ENCODE measurements around the gene TSC1. TPM values are rescaled to one million over a fixed set of nuclear protein-coding genes. Genes with fewer than 3 reads are reported as not detected.

Gene TSC1
- total RNA-seq, 1 experiment from 2014 or later, result 19.3 TPM

DNA sequence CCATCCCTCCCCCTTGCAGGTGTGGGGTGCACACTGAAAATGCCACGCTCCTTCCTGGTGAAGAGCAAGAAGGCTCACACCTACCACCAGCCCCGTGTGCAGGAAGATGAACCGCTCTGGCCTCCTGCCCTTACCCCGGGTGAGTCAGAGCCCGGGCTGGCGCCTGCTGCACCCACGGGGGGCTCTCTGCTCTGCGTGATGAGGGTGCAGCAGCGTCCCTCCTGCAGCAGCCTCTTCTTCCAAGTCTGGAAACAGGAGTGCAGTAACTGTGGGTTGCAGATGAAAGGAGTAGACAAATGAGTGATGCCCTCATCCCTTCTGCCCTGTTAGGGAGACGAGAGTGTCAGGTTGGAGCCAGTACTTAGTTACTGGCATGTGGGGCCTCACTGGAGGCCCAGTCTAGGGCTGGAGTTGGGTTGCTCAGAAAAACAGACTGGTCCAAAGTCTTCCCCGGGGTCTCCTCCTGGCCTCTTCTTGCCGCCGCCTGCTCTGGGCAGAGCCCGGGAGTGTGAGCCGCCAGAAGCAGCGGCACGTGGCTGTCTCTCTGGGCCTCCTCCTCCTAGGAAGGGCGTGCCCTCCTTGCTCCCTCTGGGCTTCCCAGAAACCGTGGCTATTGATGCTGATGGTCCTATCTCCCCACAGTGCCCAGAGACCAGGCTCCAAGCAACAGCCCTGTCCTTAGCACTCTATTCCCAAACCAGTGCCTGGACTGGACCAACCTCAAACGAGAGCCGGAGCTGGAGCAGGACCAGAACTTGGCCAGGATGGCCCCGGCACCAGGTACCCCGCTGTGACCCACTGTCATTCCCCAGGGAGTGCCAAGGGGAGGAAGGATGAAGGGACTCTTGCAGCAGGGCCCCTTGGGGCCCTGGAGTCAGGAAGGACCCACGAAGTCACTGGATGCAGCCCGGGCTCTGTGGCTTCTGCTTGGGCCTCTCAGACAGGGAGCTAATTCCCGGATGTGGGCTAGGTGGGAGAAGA lies 42.5 kb upstream of the TSC1 start:
- Histone ChIP-seq H3K9me2 (replicated peaks; ENCODE audit: low read length) (no peaks in the 10 kb centered on the region), H4K20me1 (ENCODE audit: low read length) (no peaks in the 10 kb centered on the region), H3K4me1 (ENCODE audit: insufficient read depth, low read length) (no peaks in the 10 kb centered on the region), H3K27ac (ENCODE audit: low read length) (no peak overlapping the region), H3K36me3 (ENCODE audit: low read depth, low read length) (no peaks in the 10 kb centered on the region), H2AFZ (ENCODE audit: low read length) (no peak overlapping the region), H3K4me3 (ENCODE audit: low read length) (no peak overlapping the region), H3K9me3 (ENCODE audit: low read length) (no peaks in the 10 kb centered on the region), H3K4me2 (ENCODE audit: low read length) (no peak overlapping the region), H3K79me2 (ENCODE audit: low read length) (no peaks in the 10 kb centered on the region), H3K9ac (ENCODE audit: low read length) (no peak overlapping the region), H3K27me3 (ENCODE audit: low read length) (no peaks in the 10 kb centered on the region), H3F3A (ENCODE audit: low read length, unreplicated experiment) (no peaks in the 10 kb centered on the region)
- intact Hi-C loops (cut with micrococcal nuclease), result no loop called here
- TF ChIP-seq, protein P1, sequence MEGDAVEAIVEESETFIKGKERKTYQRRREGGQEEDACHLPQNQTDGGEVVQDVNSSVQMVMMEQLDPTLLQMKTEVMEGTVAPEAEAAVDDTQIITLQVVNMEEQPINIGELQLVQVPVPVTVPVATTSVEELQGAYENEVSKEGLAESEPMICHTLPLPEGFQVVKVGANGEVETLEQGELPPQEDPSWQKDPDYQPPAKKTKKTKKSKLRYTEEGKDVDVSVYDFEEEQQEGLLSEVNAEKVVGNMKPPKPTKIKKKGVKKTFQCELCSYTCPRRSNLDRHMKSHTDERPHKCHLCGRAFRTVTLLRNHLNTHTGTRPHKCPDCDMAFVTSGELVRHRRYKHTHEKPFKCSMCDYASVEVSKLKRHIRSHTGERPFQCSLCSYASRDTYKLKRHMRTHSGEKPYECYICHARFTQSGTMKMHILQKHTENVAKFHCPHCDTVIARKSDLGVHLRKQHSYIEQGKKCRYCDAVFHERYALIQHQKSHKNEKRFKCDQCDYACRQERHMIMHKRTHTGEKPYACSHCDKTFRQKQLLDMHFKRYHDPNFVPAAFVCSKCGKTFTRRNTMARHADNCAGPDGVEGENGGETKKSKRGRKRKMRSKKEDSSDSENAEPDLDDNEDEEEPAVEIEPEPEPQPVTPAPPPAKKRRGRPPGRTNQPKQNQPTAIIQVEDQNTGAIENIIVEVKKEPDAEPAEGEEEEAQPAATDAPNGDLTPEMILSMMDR (conservative IDR thresholded peaks at IDR 0.05; ENCODE audit: low read depth, low read length), result no peak
- TF ChIP-seq EZH2phosphoT487 (IDR thresholded peaks at IDR 0.05; ENCODE audit: borderline replicate concordance, low read length) (no peak), EZH2 (IDR thresholded peaks at IDR 0.05; ENCODE audit: low read length, unreplicated experiment) (no peak)
- ChIA-PET CTCF (interaction anchor here (0.6 kb wide), 1 partner anchor 162 kb away, joined by 4 read pairs; no protein-coding TSS in a partner anchor), POLR2A (ENCODE audit: unreplicated experiment) (no interaction called here)
- ATAC-seq (no peak; the same call in 1 of the 2 replicates), DNase-seq (no peak)
- BruUV-seq (replicated peaks), result no TSS peak

GRCh38 chr9:132986114-132986513 lies 41.7 kb upstream of the TSC1 start:
- Histone ChIP-seq H3K4me1 (ENCODE audit: insufficient read depth, low read length) (no peaks in the 10 kb centered on the region), H3K9me3 (ENCODE audit: low read length) (no peaks in the 10 kb centered on the region), H4K20me1 (ENCODE audit: low read length) (no peaks in the 10 kb centered on the region), H3K9ac (ENCODE audit: low read length) (no peak overlapping the region), H3K9me2 (replicated peaks; ENCODE audit: low read length) (no peaks in the 10 kb centered on the region), H3K27me3 (ENCODE audit: low read length) (no peaks in the 10 kb centered on the region), H3K4me2 (ENCODE audit: low read length) (no peak overlapping the region), H3F3A (ENCODE audit: low read length, unreplicated experiment) (no peaks in the 10 kb centered on the region), H3K79me2 (ENCODE audit: low read length) (no peaks in the 10 kb centered on the region), H3K36me3 (ENCODE audit: low read depth, low read length) (no peaks in the 10 kb centered on the region), H3K4me3 (ENCODE audit: low read length) (no peak overlapping the region), H2AFZ (ENCODE audit: low read length) (no peak overlapping the region), H3K27ac (ENCODE audit: low read length) (no peak overlapping the region)
- CTCF ChIA-PET, result interaction anchor here (0.6 kb wide), 1 partner anchor 163 kb away, joined by 4 read pairs; no protein-coding TSS in a partner anchor
- intact Hi-C loops (cut with micrococcal nuclease), result no loop called here
- BruUV-seq (replicated peaks), result no TSS peak
- POLR2A ChIA-PET (ENCODE audit: unreplicated experiment), result no interaction called here
- DNase-seq (no peak), ATAC-seq (no peak)
- TF ChIP-seq, protein P1 (conservative IDR thresholded peaks at IDR 0.05; ENCODE audit: low read depth, low read length), result no peak
- no peak for TF ChIP-seq EZH2phosphoT487 (IDR thresholded peaks at IDR 0.05; ENCODE audit: borderline replicate concordance, low read length)
- no peak for TF ChIP-seq EZH2 (IDR thresholded peaks at IDR 0.05; ENCODE audit: low read length, unreplicated experiment)

GRCh38 chr9:132985489-132985888 lies 41.1 kb upstream of the TSC1 start:
- no peaks in the 10 kb centered on the region for H3K9me3 ChIP-seq (ENCODE audit: low read length)
- no peak overlapping the region for H3K4me2 ChIP-seq (ENCODE audit: low read length)
- CTCF ChIA-PET, result no interaction called here
- DNase-seq (no peak), ATAC-seq (no peak)
- no peaks in the 10 kb centered on the region for H3K27me3 ChIP-seq (ENCODE audit: low read length)
- BruUV-seq (replicated peaks), result no TSS peak
- H3K9me2 ChIP-seq (replicated peaks; ENCODE audit: low read length), result no peaks in the 10 kb centered on the region
- H4K20me1 ChIP-seq (ENCODE audit: low read length), result no peaks in the 10 kb centered on the region
- H2AFZ ChIP-seq (ENCODE audit: low read length), result no peak overlapping the region
- POLR2A ChIA-PET (ENCODE audit: unreplicated experiment), result no interaction called here
- no peaks in the 10 kb centered on the region for H3K36me3 ChIP-seq (ENCODE audit: low read depth, low read length)
- no peak overlapping the region for H3K4me3 ChIP-seq (ENCODE audit: low read length)
- H3K79me2 ChIP-seq (ENCODE audit: low read length), result no peaks in the 10 kb centered on the region
- TF ChIP-seq EZH2phosphoT487 (IDR thresholded peaks at IDR 0.05; ENCODE audit: borderline replicate concordance, low read length), result no peak
- H3K27ac ChIP-seq (ENCODE audit: low read length), result no peak overlapping the region
- no peaks in the 10 kb centered on the region for H3F3A ChIP-seq (ENCODE audit: low read length, unreplicated experiment)
- no peak overlapping the region for H3K9ac ChIP-seq (ENCODE audit: low read length)
- H3K4me1 ChIP-seq (ENCODE audit: insufficient read depth, low read length), result no peaks in the 10 kb centered on the region
- intact Hi-C loops (cut with micrococcal nuclease), result no loop called here

Data from PC-3 (cell line).